Measurements from ENCODE around the gene CDH18. TPM values are rescaled to one million over a fixed set of nuclear protein-coding genes. Genes with fewer than 3 reads are reported as not detected.

Gene CDH18
- total and polyA plus RNA-seq, 2 of the 13 experiments (the other 11 are each of a cell fraction or from before 2014, with no cell fraction given): not detected

DNA sequence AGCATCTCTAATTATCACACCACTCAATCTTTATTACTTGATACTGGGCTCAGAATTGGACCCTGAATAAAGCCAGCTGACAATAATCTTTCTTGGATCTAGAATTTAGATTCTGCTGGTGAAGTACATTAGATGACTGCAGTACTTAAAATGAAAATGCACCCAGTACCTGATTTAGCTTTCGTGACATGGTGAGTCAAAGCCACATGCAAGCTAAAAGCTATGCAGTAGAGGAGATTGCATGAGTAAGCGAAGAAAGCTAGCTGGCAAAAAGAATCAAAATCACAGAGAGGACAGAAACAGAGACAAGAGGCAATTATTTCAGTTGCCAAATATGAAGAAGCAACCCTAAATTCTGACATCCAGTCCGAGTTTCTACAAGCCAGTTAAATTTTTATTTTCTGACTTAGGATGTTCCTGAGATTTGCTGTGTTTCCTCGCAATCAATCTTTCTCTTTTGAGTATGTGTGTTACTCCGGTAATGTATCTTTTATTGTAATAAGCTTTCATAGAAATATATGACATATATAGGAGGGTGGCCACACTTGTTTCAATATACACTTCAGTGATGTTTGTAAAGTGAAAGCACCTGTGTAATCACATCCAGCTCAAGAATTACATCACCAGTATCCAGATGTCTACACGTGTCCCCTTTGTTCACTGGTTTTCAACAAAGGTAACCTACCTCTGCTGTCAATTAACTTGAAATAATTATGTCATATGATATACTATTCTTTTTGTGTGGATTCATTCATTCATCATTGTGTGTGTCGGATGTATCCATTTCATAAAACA lies 101.7 kb downstream of the CDH18 start:
- no peak for FAIRE-seq
- no TSS peak for BruUV-seq (replicated peaks)
- ATAC-seq: no peak
- 9% methylated on average over 7 of the region's 7 CpGs for WGBS (ENCODE audit: low lambda C conversion rate)
- DNase-seq (ENCODE audit: low spot score): no peak
- no peak for TF ChIP-seq ZMYM2 (CRISPR knock-in tag; IDR thresholded peaks at IDR 0.05)
- TF ChIP-seq MXI1 (IDR thresholded peaks at IDR 0.05; ENCODE audit: borderline replicate concordance, low read depth, low read length): no peak
- no peak for TF ChIP-seq ZNF703 (CRISPR knock-in tag; IDR thresholded peaks at IDR 0.05; ENCODE audit: borderline replicate concordance)
- TF ChIP-seq, protein P1, sequence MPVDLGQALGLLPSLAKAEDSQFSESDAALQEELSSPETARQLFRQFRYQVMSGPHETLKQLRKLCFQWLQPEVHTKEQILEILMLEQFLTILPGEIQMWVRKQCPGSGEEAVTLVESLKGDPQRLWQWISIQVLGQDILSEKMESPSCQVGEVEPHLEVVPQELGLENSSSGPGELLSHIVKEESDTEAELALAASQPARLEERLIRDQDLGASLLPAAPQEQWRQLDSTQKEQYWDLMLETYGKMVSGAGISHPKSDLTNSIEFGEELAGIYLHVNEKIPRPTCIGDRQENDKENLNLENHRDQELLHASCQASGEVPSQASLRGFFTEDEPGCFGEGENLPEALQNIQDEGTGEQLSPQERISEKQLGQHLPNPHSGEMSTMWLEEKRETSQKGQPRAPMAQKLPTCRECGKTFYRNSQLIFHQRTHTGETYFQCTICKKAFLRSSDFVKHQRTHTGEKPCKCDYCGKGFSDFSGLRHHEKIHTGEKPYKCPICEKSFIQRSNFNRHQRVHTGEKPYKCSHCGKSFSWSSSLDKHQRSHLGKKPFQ (CRISPR knock-in tag; IDR thresholded peaks at IDR 0.05; ENCODE audit: insufficient replicate concordance): no peak
- no peak for TF ChIP-seq ZNF260 (CRISPR knock-in tag; IDR thresholded peaks at IDR 0.05; ENCODE audit: borderline replicate concordance, low read depth)
- no peak for TF ChIP-seq MAFK (conservative IDR thresholded peaks at IDR 0.05 in 1 of 2, IDR thresholded peaks at IDR 0.05 in 1 of 2; ENCODE audit: low read length in 2 of 2)
- no peak for TF ChIP-seq ZZZ3 (CRISPR knock-in tag; IDR thresholded peaks at IDR 0.05; ENCODE audit: borderline replicate concordance)
- H4K20me1 ChIP-seq (ENCODE audit: insufficient read depth, low read length): no peaks in the 10 kb centered on the region
- in situ Hi-C loops (cut with HindIII; ENCODE audit: extremely low pct_ligation_motif_present, low pct_unique_long_range_greater_than_20kb): no loop called here
- no peak overlapping the region for H2AFZ ChIP-seq (ENCODE audit: low read length)
- H3K4me2 ChIP-seq (ENCODE audit: low read depth, low read length): no peak overlapping the region
- POLR2A ChIA-PET: no interaction called here
- H3K27ac ChIP-seq (ENCODE audit: extremely low read length, insufficient read depth, low read length): no peak overlapping the region
- H3K36me3 ChIP-seq (replicated peaks in 1 of 2; ENCODE audit: control insufficient read depth in 1 of 2, insufficient read depth in 2 of 2, low read length in 2 of 2): no peaks in the 10 kb centered on the region
- CTCF ChIA-PET (ENCODE audit: low intra/inter-chr PET ratio, low total read pairs): no interaction called here
- intact Hi-C loops (cut with micrococcal nuclease; ENCODE audit: unreplicated experiment): no loop called here
- no peak overlapping the region for H3K9ac ChIP-seq (ENCODE audit: insufficient read depth, low read depth, low read length)
- no peaks in the 10 kb centered on the region for H3K79me2 ChIP-seq (ENCODE audit: insufficient read depth, low read length)
- no peak overlapping the region for H3K4me3 ChIP-seq (replicated peaks in 1 of 3; ENCODE audit: insufficient read depth in 1 of 3, low read depth in 2 of 3, low read length in 3 of 3)
- no peaks in the 10 kb centered on the region for H3K9me3 ChIP-seq (ENCODE audit: low read length)
- 0 out of 5 replicates have a peak, but pooled peaks cover 0 to 7% of the 10 kb centered on the region in 2 experiments for H3K27me3 ChIP-seq (ENCODE audit: control insufficient read depth in 1 of 2, insufficient read depth in 2 of 2, low read length in 2 of 2)
- H3K4me1 ChIP-seq (ENCODE audit: insufficient read depth, low read length): peaks cover 13% of the 10 kb centered on the region
